A549 (cell line): Measurements from ENCODE around the gene PCDH15.

Experiments
- BHLHE40 ChIP-seq: IDR thresholded peaks from 2 replicates; pipeline ENCODE4 v1.6.1; 2012; ENCODE audit warnings: low read depth, low read length, inconsistent platforms
- EHF ChIP-seq: fragments of 250-450 bp; sonication (Bioruptor Pico); IDR thresholded peaks from 2 replicates; pipeline ENCODE4 v1.5.0; 2020; ENCODE audit warnings: mild to moderate bottlenecking
- ELK1 ChIP-seq: fragments of 150-350 bp; IDR thresholded peaks from 2 replicates; pipeline ENCODE4 v1.6.1; 2014; ENCODE audit warnings: low read depth, mild to moderate bottlenecking, low read length
- EP300 ChIP-seq, 2 experiments: fragments of >200 bp; sonication (Bioruptor Twin); formaldehyde crosslinking; IDR thresholded peaks; 2 replicates in 1 of 2; 3 replicates in 1 of 2; pipeline ENCODE4 v1.6.1; 2016 to 2017
- JUN ChIP-seq, 2 experiments: fragments of >200 bp; sonication (Bioruptor Twin); formaldehyde crosslinking; IDR thresholded peaks; 2 replicates in 1 of 2; 3 replicates in 1 of 2; pipeline ENCODE4 v1.6.1; 2016 to 2017
- JUNB ChIP-seq: fragments of >200 bp; sonication (Bioruptor Twin); formaldehyde crosslinking; IDR thresholded peaks from 2 replicates; pipeline ENCODE4 v1.6.1; 2016
- POLR2A ChIP-seq: IDR thresholded peaks from 2 replicates; pipeline ENCODE4 v1.6.1; 2012; ENCODE audit warnings: mild to moderate bottlenecking, low read length
- RAD21 ChIP-seq, 2 experiments: fragments of >200 bp in 1 of 2; sonication (Bioruptor Twin) in 1 of 2; formaldehyde crosslinking in 1 of 2; IDR thresholded peaks in 1 of 2; conservative IDR thresholded peaks in 1 of 2; 2 replicates in 1 of 2; 3 replicates in 1 of 2; pipeline ENCODE4 v1.6.1; 2012 to 2018; ENCODE audit warnings: inconsistent platforms in 1 of 2
- REST ChIP-seq: fragments of 200-600 bp; sonication (generic); IDR thresholded peaks from 2 replicates; pipeline ENCODE4 v1.6.1; 2016; ENCODE audit warnings: antibody characterized with exemption, mild to moderate bottlenecking, moderate library complexity
- TP53 ChIP-seq: fragments of 250-450 bp; sonication (Bioruptor Pico); IDR thresholded peaks from 2 replicates; pipeline ENCODE4 v1.5.0; 2021; ENCODE audit warnings: mild to moderate bottlenecking, moderate library complexity
- TF ChIP-seq, protein P1 (sequence below): fragments of >200 bp; sonication (Bioruptor Twin); formaldehyde crosslinking; IDR thresholded peaks from 3 replicates; pipeline ENCODE4 v1.5.1; 2016

DNA sequence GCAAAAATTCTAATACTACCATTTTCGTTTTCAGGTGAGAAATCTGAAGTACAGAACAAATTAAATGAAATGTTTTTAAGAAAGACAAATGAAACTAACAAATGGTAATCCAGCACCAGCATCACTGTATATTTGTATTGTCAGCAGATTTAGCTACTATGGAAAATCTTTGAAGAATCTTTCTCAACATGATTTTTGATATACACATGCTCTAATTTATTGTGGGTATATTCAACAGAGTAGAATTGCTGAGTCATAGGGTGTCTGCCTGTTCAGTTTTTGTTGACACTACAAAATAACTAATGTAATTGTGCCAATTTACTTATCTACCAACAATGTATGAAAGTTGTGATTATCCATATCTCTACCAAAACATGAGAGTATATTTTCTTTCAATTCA, 437.6 kb downstream of the PCDH15 start:
- TF ChIP-seq, protein P1, sequence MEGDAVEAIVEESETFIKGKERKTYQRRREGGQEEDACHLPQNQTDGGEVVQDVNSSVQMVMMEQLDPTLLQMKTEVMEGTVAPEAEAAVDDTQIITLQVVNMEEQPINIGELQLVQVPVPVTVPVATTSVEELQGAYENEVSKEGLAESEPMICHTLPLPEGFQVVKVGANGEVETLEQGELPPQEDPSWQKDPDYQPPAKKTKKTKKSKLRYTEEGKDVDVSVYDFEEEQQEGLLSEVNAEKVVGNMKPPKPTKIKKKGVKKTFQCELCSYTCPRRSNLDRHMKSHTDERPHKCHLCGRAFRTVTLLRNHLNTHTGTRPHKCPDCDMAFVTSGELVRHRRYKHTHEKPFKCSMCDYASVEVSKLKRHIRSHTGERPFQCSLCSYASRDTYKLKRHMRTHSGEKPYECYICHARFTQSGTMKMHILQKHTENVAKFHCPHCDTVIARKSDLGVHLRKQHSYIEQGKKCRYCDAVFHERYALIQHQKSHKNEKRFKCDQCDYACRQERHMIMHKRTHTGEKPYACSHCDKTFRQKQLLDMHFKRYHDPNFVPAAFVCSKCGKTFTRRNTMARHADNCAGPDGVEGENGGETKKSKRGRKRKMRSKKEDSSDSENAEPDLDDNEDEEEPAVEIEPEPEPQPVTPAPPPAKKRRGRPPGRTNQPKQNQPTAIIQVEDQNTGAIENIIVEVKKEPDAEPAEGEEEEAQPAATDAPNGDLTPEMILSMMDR, result no peak
- TF ChIP-seq EP300 (IDR thresholded peaks at IDR 0.05), result no peak
- TF ChIP-seq POLR2A, result no peak
- TF ChIP-seq TP53 (CRISPR knock-in tag), result no peak
- no peak for TF ChIP-seq JUNB
- no peak for TF ChIP-seq ELK1
- no peak for TF ChIP-seq EHF (CRISPR knock-in tag)
- no peak for TF ChIP-seq RAD21 (conservative IDR thresholded peaks at IDR 0.05 in 1 of 2, IDR thresholded peaks at IDR 0.05 in 1 of 2)
- no peak for TF ChIP-seq REST
- TF ChIP-seq JUN (IDR thresholded peaks at IDR 0.05), result no peak
- no peak for TF ChIP-seq BHLHE40
